AG08396 (cell line): ENCODE data around the gene PRELP.
"Not testable (repeated sequence)": the region's sequence is repeated elsewhere in the genome, so short reads cannot be mapped to it uniquely, and the experiment has no call there.

Source experiments
- DNase-seq: peaks from one replicate; pipeline ENCODE4 v3.0.0; 2012; ENCODE audit warnings: low spot score, mixed read lengths

PRELP gene

DNA sequence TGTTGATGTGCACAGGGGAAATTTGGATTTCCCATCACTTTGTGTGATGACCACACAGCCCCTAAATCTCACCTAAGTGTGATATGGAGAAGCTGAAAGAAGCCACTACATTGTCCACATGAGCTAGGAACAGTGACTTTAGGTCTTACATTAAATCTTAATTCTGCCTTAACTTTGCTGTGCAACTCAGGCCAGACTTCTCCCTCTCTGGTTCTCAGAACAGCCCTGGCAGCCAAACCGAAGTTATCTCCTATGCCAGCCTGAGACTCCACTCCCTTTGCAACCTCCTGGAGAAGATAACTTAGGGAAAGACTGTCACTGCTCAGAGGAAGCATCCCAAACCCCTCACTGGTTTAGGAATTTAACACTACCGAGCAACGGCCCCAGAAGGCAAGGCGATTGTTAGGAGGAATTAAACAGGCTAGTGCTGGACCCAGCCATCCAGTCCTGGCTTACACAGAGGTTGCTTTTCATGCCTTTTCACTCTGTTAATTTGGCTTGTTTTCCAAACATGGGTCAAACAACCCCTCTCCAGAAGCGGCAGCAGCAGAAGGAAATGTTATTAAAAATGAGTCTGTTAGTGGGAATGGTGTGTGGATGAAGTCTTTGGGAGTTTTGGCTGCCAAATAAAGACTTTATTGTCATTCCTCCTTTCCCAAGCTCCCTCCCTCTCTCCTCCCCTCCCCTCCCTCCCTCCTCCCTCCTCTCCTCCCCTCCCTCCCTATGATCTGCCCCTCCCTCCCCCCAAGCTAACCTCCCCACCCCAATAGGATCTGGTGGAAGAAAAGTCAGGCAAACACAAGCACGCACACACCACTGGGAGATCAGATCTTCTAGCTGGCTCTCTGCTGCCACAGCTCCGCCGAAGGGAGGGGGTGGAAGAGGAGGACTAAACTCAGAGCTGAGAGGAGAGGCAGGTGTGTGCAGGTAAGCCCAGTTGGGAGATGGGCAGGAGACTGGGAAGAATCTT lies at the start of gene PRELP:
PRELP (plus strand) TSS at position 795 of the 970 bp plus-strand sequence. CDS start 7,379 bp downstream, outside the sequence.
- DNase-seq: peak; percentile 66

DNA sequence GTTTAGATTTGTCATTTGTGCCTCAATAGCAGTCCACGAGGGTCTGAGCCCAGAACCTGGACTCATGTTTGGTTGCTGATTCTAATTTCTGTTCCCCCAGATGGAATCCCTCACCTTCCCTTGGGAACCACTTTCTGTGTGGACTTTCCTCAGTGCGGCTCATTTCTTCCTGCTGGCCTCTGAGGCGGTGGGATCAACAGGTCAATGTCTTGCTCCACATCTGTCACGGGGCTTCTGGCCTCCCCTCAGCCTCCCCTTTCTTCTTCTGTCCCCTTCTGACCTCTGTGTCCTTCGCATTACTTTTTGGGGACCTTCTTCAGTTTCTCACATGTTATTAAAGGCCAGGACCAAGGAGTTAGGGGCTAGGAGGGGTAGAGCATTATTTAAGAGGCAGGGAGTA lies 49.2 kb upstream of the PRELP start:
- no peak for DNase-seq

GRCh38 chr1:203426870-203427269 lies 48.7 kb upstream of the PRELP start:
- DNase-seq: no peak

- DNase-seq: no peak
Measured at GRCh38 chr1:203427451-203427850, 48.2 kb upstream of the PRELP start.

DNA sequence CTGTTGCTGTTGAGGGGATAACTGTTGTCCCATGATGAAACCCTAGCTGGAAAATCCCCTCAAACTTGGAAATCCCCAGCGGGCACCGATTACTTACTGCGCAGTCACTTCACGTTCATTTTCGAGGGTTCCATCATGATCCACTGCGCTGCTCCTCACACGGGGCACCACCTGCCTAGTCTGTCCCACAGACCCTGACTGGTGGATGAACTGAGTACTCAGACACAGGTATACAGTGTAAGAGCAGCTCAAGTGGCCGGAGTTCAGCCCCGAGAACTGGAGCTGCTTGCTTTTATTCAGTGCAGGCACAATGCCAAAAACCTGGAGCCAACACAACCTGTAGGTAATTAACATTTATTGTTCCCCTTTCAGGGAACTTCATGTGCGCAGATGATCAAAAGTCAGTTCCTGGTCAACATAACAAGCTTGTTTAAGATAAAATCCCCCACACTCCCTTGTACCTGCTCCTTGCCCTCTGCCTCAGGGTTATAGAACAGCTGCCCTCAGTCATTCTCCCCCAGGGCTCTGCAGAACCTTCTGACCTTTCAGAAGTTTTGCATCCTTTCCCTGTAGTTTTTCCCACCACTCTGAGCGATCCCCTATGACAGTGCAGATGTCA lies 46.5 kb upstream of the PRELP start:
- no peak for DNase-seq

DNA sequence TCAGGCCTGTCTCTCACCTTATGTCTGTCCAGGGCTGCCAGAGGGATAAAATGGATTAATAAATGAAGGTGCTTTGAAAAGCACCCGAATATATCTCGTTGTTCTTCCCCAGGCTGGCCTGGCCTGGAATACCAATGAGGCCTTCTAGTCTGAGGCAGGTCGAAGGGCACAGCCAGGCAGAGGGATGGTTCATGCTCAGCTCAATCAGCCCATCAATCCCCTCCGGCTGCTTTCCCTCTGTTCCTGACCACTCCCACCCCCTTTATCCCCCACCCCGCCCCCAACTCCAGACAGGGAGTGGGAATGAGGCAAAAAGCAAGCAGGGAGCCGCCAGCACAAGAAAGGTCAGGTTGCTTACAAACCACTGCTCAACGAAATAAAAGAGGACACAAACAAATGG lies 40.0 kb upstream of the PRELP start:
- DNase-seq: no peak

GRCh38 chr1:203437696-203438315 lies 37.8 kb upstream of the PRELP start:
- DNase-seq: no peak

GRCh38 chr1:203439131-203439730 lies 36.4 kb upstream of the PRELP start:
- no peak for DNase-seq

DNA sequence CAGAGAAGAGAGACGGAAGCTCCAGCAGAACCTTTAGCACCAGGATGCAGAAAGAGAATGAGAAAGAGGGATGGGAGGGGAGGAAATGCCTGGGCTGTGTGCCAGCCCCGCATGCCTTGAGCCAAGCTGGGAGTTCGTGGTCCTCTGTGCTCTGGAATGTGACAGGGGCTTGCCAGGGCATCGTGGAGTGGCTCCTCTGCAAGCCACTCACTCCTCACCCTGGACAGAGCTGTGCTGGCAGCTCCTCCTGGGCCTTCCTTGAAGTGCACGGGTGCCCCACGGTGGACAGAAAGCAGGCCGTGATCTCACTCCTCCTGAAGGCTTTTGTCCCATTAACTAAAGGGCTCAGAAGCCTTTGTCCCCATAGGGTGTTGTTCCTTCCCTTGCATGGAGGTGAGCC lies 34.8 kb upstream of the PRELP start:
- DNase-seq: peak; percentile 79

- no peak for DNase-seq
Measured at GRCh38 chr1:203441766-203442165, 33.8 kb upstream of the PRELP start.

GRCh38 chr1:203442821-203443220 lies 32.8 kb upstream of the PRELP start:
- DNase-seq: no peak

DNA sequence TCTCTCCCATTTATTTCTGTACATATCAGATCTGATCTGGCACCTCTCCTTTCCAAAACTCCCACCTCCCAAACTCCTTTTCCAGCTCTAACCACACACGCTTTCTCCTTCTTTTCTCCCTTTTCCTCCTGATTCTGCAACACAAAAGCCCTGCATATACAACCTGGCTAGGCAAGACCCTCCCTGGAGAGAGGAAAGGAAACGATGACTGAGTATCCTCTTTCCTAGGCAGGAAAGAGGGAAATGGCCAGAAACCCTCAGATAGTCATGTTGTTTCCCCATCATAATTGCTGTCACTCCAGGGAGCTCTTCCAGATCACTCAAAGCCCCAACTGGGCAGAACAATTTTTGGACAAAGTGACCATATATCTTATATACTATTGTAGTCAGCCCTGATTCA lies 32.3 kb upstream of the PRELP start:
- DNase-seq: no peak

GRCh38 chr1:203444171-203444576 lies 31.4 kb upstream of the PRELP start:
- no peak for DNase-seq

GRCh38 chr1:203447151-203447550 lies 28.5 kb upstream of the PRELP start:
- no peak for DNase-seq

DNA sequence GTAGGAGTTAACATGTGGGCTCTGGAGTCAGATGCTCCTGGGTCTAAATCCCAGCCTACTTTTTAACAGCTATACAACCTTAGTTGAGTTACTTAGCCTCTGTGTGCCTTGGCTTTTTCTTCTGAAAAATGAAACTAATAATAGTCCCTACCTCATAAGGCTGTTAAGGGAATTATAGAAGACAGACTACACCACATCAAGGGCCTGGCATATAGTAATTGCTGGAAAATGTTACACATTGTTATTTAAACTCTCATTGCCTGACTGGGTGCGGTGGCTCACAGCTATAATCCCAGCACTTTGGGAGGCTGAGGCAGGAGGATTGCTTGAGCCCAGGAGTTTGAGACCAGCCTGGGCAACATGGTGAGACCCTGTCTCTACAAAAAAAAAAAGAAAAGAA lies 28.0 kb upstream of the PRELP start:
- not testable (repeated sequence) for DNase-seq

GRCh38 chr1:203448521-203449061 lies 27.0 kb upstream of the PRELP start:
- DNase-seq: no peak

GRCh38 chr1:203450001-203450400 lies 25.6 kb upstream of the PRELP start:
- DNase-seq: no peak

DNA sequence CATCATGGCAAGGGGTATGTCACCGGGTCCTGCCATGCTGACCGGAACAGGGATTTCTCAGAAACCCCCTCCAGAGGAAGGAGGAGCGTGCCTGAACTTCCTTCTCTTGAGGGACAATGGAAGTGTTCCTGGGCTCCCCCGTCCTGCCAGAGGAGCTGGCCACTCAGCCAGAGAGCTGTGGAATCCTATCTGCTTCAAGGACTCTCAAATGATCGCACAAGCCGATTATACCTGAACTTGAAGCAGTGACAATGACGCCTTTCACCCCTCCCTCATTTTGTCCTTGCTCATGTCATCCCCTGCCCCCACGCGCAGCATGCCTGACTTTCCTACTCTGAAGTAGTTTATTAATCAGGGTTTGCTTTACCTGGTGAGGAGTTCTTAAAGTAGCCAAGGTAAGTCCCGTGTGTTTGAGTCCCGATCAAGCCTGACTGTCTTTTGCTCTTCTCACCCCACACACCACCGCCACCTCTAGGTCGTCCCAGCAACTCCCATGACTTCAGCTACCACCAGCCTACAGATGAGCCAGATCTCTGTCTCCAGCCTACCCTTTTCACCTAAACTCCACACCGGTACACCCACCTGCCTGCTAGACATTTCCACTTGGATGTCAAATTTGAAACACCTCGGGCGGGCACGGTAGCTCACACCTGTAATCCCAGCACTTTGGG lies 25.0 kb upstream of the PRELP start:
- no peak for DNase-seq

DNA sequence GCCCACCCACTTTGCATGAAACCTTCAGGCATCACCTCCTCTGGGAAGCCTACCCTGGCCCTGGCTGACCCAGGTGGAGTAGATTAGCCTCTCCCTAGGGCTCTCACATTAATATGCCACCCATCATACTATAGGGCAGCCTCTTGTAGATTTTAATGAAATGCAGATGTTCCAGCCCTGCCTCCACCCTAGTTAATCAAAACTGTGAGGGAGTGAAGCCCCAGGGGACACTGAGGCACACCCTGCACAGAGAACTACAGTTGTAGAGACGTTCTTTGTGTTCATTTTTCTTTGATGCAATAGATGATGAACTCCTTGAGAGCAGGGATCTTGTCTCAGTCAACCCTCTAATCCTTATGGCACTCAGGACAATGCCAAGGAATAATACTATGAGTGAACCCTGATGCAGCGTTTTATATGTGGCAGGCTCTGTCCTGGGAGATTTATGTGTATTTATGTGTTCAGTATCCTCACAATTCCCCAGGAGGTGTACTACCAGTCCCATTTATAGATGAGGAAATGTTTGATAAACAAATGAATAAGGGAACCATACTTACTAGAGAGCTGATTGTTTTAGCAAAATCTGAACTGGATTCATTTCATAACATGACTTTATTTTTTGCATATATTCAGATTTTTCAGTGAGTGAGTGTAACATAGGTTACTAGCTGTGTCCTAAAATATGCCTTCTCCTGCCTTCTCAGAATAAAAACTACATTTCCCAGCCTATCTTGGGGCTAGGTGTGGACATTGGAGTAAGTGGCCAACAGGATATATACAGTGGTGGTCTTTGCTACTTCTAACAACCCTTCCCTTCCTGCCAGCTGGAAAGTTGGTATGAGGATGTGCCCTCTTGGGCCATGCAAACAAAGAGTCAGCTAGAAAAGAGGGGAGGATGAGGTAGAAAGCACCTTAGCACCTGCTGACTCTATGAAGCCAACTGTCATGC lies 23.5 kb upstream of the PRELP start:
- no peak for DNase-seq

DNA sequence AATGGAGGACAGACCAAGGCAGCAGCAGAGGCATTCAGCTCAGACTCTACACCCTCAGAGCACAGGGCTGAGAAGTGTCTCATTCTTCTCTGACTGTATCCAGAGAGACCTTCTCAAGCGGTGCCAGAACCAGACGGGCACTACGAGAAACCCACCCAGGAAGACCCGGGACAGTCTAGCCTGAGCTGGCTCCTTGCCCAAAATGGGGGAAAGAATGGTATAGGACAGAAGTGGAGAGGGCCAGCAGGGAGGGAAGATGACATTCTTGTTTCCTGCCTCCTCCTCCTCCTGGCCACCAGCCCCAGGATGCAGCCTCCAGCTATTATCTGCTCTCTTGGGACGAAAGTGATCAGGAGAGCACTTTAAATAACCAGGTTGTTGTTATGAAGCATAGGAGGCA lies 22.6 kb upstream of the PRELP start:
- no peak for DNase-seq
